NB4 (cell line): ENCODE data around the gene CADM2.

ENCODE experiments used
- CTCF ChIP-seq: IDR thresholded peaks from one replicate; pipeline ENCODE4 v1.5.1; 2012; ENCODE audit warnings: low read depth, low read length
- MAX ChIP-seq: IDR thresholded peaks from 2 replicates; pipeline ENCODE4 v1.6.1; 2011; ENCODE audit warnings: low read depth, low read length

- no peak for TF ChIP-seq MAX
- no peak for TF ChIP-seq CTCF
Observed at GRCh38 chr3:85041001-85041400, 82.2 kb downstream of the CADM2 start.
